Measurements from ENCODE around the gene NAA80.

NAA80 gene

GRCh38 chr3:50319181-50319893, 20.1 kb upstream of the NAA80 start:
- no peak overlapping the region for H3K27ac ChIP-seq (ENCODE audit: low read depth, low read length)
- no peak overlapping the region for H3K4me3 ChIP-seq (ENCODE audit: low read length)
- peaks cover 24% of the 10 kb centered on the region for H3K4me1 ChIP-seq (ENCODE audit: control insufficient read depth, low read length)
- H3K4me2 ChIP-seq (ENCODE audit: low read length): no peak overlapping the region
- H3K36me3 ChIP-seq (ENCODE audit: control insufficient read depth, low read length): peaks cover 14% of the 10 kb centered on the region
- no peaks in the 10 kb centered on the region for H3K9me2 ChIP-seq (replicated peaks; ENCODE audit: control insufficient read depth, low read length)
- H3K79me2 ChIP-seq (ENCODE audit: control insufficient read depth, low read length): peaks cover 3% of the 10 kb centered on the region; the same call in 1 of the 2 replicates
- TF ChIP-seq CTCF (IDR thresholded peaks at IDR 0.05; ENCODE audit: low read depth, low read length, poor library complexity, severe bottlenecking): no peak
- no peak for TF ChIP-seq EZH2phosphoT487 (IDR thresholded peaks at IDR 0.05; ENCODE audit: borderline replicate concordance, low read length)
- H3K9me3 ChIP-seq (ENCODE audit: control insufficient read depth, insufficient read depth, low read length): no peaks in the 10 kb centered on the region
- no peaks in the 10 kb centered on the region for H3K27me3 ChIP-seq (ENCODE audit: control insufficient read depth, low read length)
- H3F3A ChIP-seq (ENCODE audit: control insufficient read depth, insufficient read depth): no peaks in the 10 kb centered on the region
- H4K20me1 ChIP-seq (ENCODE audit: control insufficient read depth, insufficient read depth, low read depth, low read length): no peaks in the 10 kb centered on the region

- H3K36me3 ChIP-seq (ENCODE audit: control insufficient read depth, low read length): peaks cover 10% of the 10 kb centered on the region
- H3K9me3 ChIP-seq (ENCODE audit: control insufficient read depth, insufficient read depth, low read length): no peaks in the 10 kb centered on the region
- TF ChIP-seq CTCF (IDR thresholded peaks at IDR 0.05; ENCODE audit: low read depth, low read length, poor library complexity, severe bottlenecking) (no peak), EZH2phosphoT487 (IDR thresholded peaks at IDR 0.05; ENCODE audit: borderline replicate concordance, low read length) (no peak)
- H3K4me1 ChIP-seq (ENCODE audit: control insufficient read depth, low read length): peaks cover 22% of the 10 kb centered on the region
- H3K27me3 ChIP-seq (ENCODE audit: control insufficient read depth, low read length): no peaks in the 10 kb centered on the region
- no peaks in the 10 kb centered on the region for H4K20me1 ChIP-seq (ENCODE audit: control insufficient read depth, insufficient read depth, low read depth, low read length)
- no peak overlapping the region for H3K27ac ChIP-seq (ENCODE audit: low read depth, low read length)
- no peak overlapping the region for H3K4me2 ChIP-seq (ENCODE audit: low read length)
- H3F3A ChIP-seq (ENCODE audit: control insufficient read depth, insufficient read depth): no peaks in the 10 kb centered on the region
- no peaks in the 10 kb centered on the region for H3K9me2 ChIP-seq (replicated peaks; ENCODE audit: control insufficient read depth, low read length)
- peaks cover 3% of the 10 kb centered on the region; the same call in 1 of the 2 replicates for H3K79me2 ChIP-seq (ENCODE audit: control insufficient read depth, low read length)
- no peak overlapping the region for H3K4me3 ChIP-seq (ENCODE audit: low read length)
These were observed 19.4 kb upstream of the NAA80 start for GRCh38 chr3:50318615-50319014.

- Histone ChIP-seq H3K27me3 (ENCODE audit: control insufficient read depth, low read length) (no peaks in the 10 kb centered on the region), H4K20me1 (ENCODE audit: control insufficient read depth, insufficient read depth, low read depth, low read length) (no peaks in the 10 kb centered on the region), H3K4me1 (ENCODE audit: control insufficient read depth, low read length) (peaks cover 22% of the 10 kb centered on the region), H3K9me2 (replicated peaks; ENCODE audit: control insufficient read depth, low read length) (no peaks in the 10 kb centered on the region), H3F3A (ENCODE audit: control insufficient read depth, insufficient read depth) (no peaks in the 10 kb centered on the region), H3K36me3 (ENCODE audit: control insufficient read depth, low read length) (peaks cover 10% of the 10 kb centered on the region), H3K27ac (ENCODE audit: low read depth, low read length) (no peak overlapping the region), H3K79me2 (ENCODE audit: control insufficient read depth, low read length) (peaks cover 3% of the 10 kb centered on the region; the same call in 1 of the 2 replicates), H3K9me3 (ENCODE audit: control insufficient read depth, insufficient read depth, low read length) (no peaks in the 10 kb centered on the region), H3K4me3 (ENCODE audit: low read length) (no peak overlapping the region), H3K4me2 (ENCODE audit: low read length) (no peak overlapping the region)
- TF ChIP-seq CTCF (IDR thresholded peaks at IDR 0.05; ENCODE audit: low read depth, low read length, poor library complexity, severe bottlenecking) (no peak), EZH2phosphoT487 (IDR thresholded peaks at IDR 0.05; ENCODE audit: borderline replicate concordance, low read length) (no peak)
These were observed 19.0 kb upstream of the NAA80 start for GRCh38 chr3:50318163-50318562.

Data from DOHH2 (cell line).